CD4-positive, alpha-beta memory T cell (primary cell): ENCODE results near the gene POLR3B. TPM values are rescaled to one million over a fixed set of nuclear protein-coding genes. Genes with fewer than 3 reads are reported as not detected.

ENCODE experiments used
- CTCF ChIA-PET: fragments of 350-600 bp; sonication (Branson Sonifier 250); formaldehyde crosslinking; loops from one replicate; lab custom pipeline; 2021; ENCODE audit warnings: inconsistent platforms; ENCODE audit not compliant: partially characterized antibody; lab: Charles Lee
- POLR2A ChIA-PET: fragments of 350-600 bp; sonication (Branson Sonifier 250); formaldehyde crosslinking; loops from one replicate; lab custom pipeline; 2021; ENCODE audit not compliant: partially characterized antibody; lab: Charles Lee
- DNase-seq, 5 donors: peaks; one replicate each; pipeline versions ENCODE4 v3.0.0 to v3.0.0-alpha.2; 2020 to 2022; ENCODE audit warnings: mixed read lengths in 1 of 5
- H3K27ac ChIP-seq: one replicate; pipeline ENCODE4 v1.7.0; 2013; ENCODE audit warnings: low read depth, low read length
- H3K27me3 ChIP-seq: 2 replicates; pipeline ENCODE4 v1.7.0; 2013; ENCODE audit warnings: mild to moderate bottlenecking, low read length, moderate library complexity; ENCODE audit not compliant: insufficient read depth
- H3K36me3 ChIP-seq: 2 replicates; pipeline ENCODE4 v1.7.0; 2013; ENCODE audit warnings: mild to moderate bottlenecking, low read length, moderate library complexity; ENCODE audit not compliant: insufficient read depth
- H3K4me1 ChIP-seq: 2 replicates; pipeline ENCODE4 v1.7.0; 2013; ENCODE audit warnings: mild to moderate bottlenecking, low read length, moderate library complexity; ENCODE audit not compliant: insufficient read depth
- H3K4me3 ChIP-seq, 2 donors: one replicate each; pipeline ENCODE4 v1.7.0; 2013; ENCODE audit warnings: low read length in 2 of 2, mild to moderate bottlenecking in 1 of 2
- H3K9me3 ChIP-seq, 2 donors: one replicate each; pipeline ENCODE4 v1.7.0; 2013; ENCODE audit warnings: low read length in 2 of 2, control low read depth in 1 of 2; ENCODE audit not compliant: control insufficient read depth in 1 of 2
- H3K27ac Mint-ChIP-seq, 7 donors: one replicate each; pipeline ENCODE4 v1.8.0; 2020 to 2021; ENCODE audit warnings: mixed read lengths in 7 of 7, mild to moderate bottlenecking in 6 of 7, inconsistent platforms in 3 of 7, moderate library complexity in 3 of 7
- H3K27me3 Mint-ChIP-seq, 2 donors: one replicate each; pipeline ENCODE4 v1.8.0; 2020 to 2021; ENCODE audit warnings: mixed read lengths in 2 of 2
- H3K36me3 Mint-ChIP-seq, 2 donors: one replicate each; pipeline ENCODE4 v1.8.0; 2020 to 2021; ENCODE audit warnings: mixed read lengths in 2 of 2, inconsistent platforms in 1 of 2, mild to moderate bottlenecking in 1 of 2
- H3K4me1 Mint-ChIP-seq, 4 donors: one replicate each; pipeline ENCODE4 v1.8.0; 2020 to 2021; ENCODE audit warnings: mixed read lengths in 4 of 4, mild to moderate bottlenecking in 1 of 4
- H3K4me3 Mint-ChIP-seq, 8 donors: one replicate each; pipeline ENCODE4 v1.8.0; 2020 to 2021; ENCODE audit warnings: mixed read lengths in 8 of 8, mild to moderate bottlenecking in 7 of 8, moderate library complexity in 6 of 8, inconsistent platforms in 3 of 8
- H3K9me3 Mint-ChIP-seq, 8 donors: one replicate each; pipeline ENCODE4 v1.8.0; 2020 to 2021; ENCODE audit warnings: mixed read lengths in 8 of 8, mild to moderate bottlenecking in 5 of 8, inconsistent platforms in 3 of 8, moderate library complexity in 1 of 8
- intact Hi-C: fragments of 100-400 bp; cut with micrococcal nuclease; formaldehyde crosslinking; loops from one replicate; pipeline ENCODE4 v1.15.1; 2023
- polyA plus RNA-seq, 2 donors: library from polyadenylated mRNA; unstranded; fragments of 300-500 nt; fragmentation: Illumina TruSeq; gene quantifications; one replicate each; pipeline ENCODE4 v1.2.3, GENCODE V29; 2021
- total RNA-seq, 2 experiments: library from RNA; stranded (reverse); gene quantifications; one replicate each; pipeline ENCODE4 v1.2.3, GENCODE V29; 2021

The POLR3B gene
- total and polyA plus RNA-seq, 4 experiments from 2014 or later = 2.2 to 7.5 (median 6.9) TPM

DNA sequence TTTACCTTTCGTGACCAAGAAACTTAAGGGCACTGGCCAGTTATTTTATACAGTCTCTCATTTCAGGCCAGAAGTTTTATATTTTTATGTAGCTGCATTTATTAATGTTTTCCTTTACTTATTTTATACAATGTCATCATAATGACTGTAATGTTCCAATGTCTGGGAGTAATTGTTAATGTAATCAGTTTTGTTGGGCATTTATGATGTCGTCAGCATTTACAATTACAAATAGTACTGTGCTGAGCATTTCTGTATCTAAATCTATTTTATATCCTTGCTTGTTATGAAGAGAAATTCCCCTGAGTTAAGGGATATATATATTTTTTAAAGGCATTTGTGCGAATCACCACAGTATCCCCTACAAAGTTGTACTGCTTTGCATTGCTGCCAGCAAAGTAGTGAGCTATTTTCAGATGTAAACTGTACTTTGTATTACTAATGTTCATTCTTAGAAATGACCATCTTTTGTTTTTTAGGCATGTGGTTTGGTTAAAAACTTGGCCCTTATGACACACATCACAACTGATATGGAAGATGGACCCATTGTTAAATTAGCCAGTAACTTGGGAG is 74.4 kb downstream of the POLR3B start:
- intact Hi-C loops = no loop called here
- Histone ChIP-seq H3K27me3 (no peaks in the 10 kb centered on the region), H3K9me3 (no peaks in the 10 kb centered on the region), H3K36me3 (peaks cover 5% of the 10 kb centered on the region), H3K4me1 (no peaks in the 10 kb centered on the region), H3K4me3 (no peak overlapping the region), H3K27ac (no peak overlapping the region)
- peaks cover 61 to 65% of the 10 kb centered on the region in 2 donors for H3K36me3 Mint-ChIP-seq
- H3K27ac Mint-ChIP-seq = no peak overlapping the region
- no peaks in the 10 kb centered on the region for H3K9me3 Mint-ChIP-seq
- CTCF ChIA-PET = no interaction called here
- H3K4me3 Mint-ChIP-seq = no peak overlapping the region
- POLR2A ChIA-PET = no interaction called here
- no peaks in the 10 kb centered on the region for H3K27me3 Mint-ChIP-seq
- no peaks in the 10 kb centered on the region for H3K4me1 Mint-ChIP-seq
- no peak for DNase-seq

DNA sequence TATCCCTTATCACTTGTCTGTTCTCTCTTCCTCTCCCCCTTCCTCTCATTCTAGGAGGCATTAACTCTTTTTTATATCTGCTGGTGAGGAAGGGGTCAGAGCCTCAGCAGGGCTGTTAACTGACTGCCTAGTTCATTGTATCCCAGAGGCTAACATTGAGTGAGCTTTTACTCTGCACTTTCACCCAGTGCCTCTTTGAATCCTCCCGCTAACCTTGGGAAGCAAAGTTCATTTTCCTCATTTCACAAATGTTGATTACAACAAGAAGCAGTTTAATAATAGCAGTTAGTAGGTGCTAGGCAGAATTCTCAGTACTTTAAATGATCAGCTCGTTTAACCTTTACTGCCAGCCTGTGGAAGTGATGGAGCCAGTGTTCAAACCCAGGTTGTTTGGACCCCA is 75.5 kb downstream of the POLR3B start:
- Histone ChIP-seq H3K36me3 (peaks cover 16% of the 10 kb centered on the region), H3K9me3 (no peaks in the 10 kb centered on the region), H3K4me1 (no peaks in the 10 kb centered on the region), H3K27me3 (no peaks in the 10 kb centered on the region), H3K27ac (no peak overlapping the region), H3K4me3 (no peak overlapping the region)
- peaks cover 66 to 70% of the 10 kb centered on the region in 2 donors for H3K36me3 Mint-ChIP-seq
- no peaks in the 10 kb centered on the region for H3K4me1 Mint-ChIP-seq
- no peaks in the 10 kb centered on the region for H3K27me3 Mint-ChIP-seq
- CTCF ChIA-PET = no interaction called here
- no peak overlapping the region for H3K4me3 Mint-ChIP-seq
- no peak for DNase-seq
- H3K9me3 Mint-ChIP-seq = no peaks in the 10 kb centered on the region
- POLR2A ChIA-PET = no interaction called here
- intact Hi-C loops = no loop called here
- no peak overlapping the region for H3K27ac Mint-ChIP-seq

DNA sequence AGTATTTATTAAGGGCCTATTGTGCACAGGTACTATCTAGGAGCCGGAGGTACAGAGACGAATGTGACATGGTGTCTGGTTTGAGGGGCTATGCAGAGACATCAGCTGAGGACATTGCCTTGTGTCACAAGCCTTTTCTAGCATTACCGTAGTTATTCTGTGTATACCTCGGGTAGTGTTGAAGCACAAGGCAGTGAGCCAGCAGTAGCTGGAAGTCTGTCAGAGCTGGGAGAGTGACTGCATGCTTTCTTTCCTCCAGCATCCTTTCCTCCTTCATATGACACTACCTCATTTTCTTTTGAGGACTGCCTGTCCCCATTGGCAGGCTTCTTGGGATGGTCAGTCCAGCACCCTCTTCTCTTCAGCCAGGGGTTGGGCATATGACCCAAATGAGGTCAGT is 77.0 kb downstream of the POLR3B start:
- H3K9me3 Mint-ChIP-seq = no peaks in the 10 kb centered on the region
- Histone ChIP-seq H3K9me3 (no peaks in the 10 kb centered on the region), H3K36me3 (peaks cover 16% of the 10 kb centered on the region), H3K4me3 (no peak overlapping the region), H3K4me1 (no peaks in the 10 kb centered on the region), H3K27me3 (no peaks in the 10 kb centered on the region), H3K27ac (no peak overlapping the region)
- no peak for DNase-seq
- CTCF ChIA-PET = interaction anchor here (0.7 kb wide), 1 partner anchor 407 kb away, joined by 3 read pairs; no protein-coding TSS in a partner anchor
- POLR2A ChIA-PET = no interaction called here
- no peak overlapping the region for H3K4me3 Mint-ChIP-seq
- H3K27ac Mint-ChIP-seq = peak overlapping the region in 1 of 7 donors; percentile 3
- intact Hi-C loops = no loop called here
- H3K4me1 Mint-ChIP-seq = no peaks in the 10 kb centered on the region
- H3K27me3 Mint-ChIP-seq = no peaks in the 10 kb centered on the region
- H3K36me3 Mint-ChIP-seq = peaks cover 64 to 67% of the 10 kb centered on the region in 2 donors

DNA sequence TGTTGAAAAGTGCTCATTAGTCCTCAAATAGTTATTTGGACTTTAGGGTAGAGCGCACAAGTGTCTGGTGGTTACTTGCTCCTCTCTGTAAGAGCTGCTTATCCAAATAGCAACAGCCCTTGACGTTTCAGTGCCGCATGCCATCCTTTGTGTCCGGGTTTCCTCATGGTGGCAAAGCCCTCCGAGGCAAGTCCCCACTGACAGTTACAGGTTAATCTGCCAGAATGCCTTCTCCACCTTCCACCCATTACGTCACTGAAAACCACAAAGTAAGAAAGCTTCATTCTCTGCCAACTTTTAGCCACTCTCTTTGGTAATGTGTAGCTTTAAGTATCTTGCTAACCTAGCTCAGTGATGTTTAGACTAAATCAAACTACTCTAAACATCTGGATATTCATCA is 78.6 kb downstream of the POLR3B start:
- H3K36me3 Mint-ChIP-seq = peaks cover 64 to 67% of the 10 kb centered on the region in 2 donors
- H3K27me3 Mint-ChIP-seq = no peaks in the 10 kb centered on the region
- no peak overlapping the region for H3K27ac ChIP-seq
- H3K4me1 ChIP-seq = no peaks in the 10 kb centered on the region
- H3K4me3 ChIP-seq = no peak overlapping the region
- H3K4me3 Mint-ChIP-seq = no peak overlapping the region
- peak overlapping the region in 1 of 7 donors; percentile 31 for H3K27ac Mint-ChIP-seq
- H3K4me1 Mint-ChIP-seq = no peaks in the 10 kb centered on the region
- no peaks in the 10 kb centered on the region for H3K9me3 Mint-ChIP-seq
- H3K9me3 ChIP-seq = no peaks in the 10 kb centered on the region
- ChIA-PET CTCF (interaction anchor here (1.4 kb wide), 1 partner anchor 10 kb away, joined by 3 read pairs; no protein-coding TSS in a partner anchor), POLR2A (no interaction called here)
- no peak for DNase-seq
- no peaks in the 10 kb centered on the region for H3K27me3 ChIP-seq
- peaks cover 16% of the 10 kb centered on the region for H3K36me3 ChIP-seq
- intact Hi-C loops = no loop called here

DNA sequence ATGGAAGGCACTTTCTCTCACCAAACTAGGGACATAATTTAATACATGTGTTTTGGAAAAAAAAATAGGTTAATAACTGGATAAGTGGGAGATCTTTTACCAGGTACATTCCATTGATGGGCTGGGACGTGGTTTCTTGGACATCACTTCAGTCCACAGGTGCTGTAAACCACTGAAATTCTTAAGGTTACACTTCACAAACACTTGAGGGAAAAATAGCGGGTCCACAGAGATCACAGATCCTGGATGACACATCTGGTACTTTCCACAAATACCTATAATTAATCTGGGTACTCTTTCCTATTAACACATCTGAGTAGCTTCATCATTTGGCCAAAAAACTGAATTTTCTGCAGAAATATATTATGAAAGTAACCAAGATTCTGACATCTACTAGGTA is 85.0 kb downstream of the POLR3B start:
- Histone ChIP-seq H3K27ac (no peak overlapping the region), H3K36me3 (peaks cover 4% of the 10 kb centered on the region), H3K4me1 (no peaks in the 10 kb centered on the region), H3K27me3 (no peaks in the 10 kb centered on the region), H3K9me3 (no peaks in the 10 kb centered on the region), H3K4me3 (no peak overlapping the region)
- H3K4me1 Mint-ChIP-seq = no peaks in the 10 kb centered on the region
- intact Hi-C loops = no loop called here
- peaks cover 36 to 39% of the 10 kb centered on the region in 2 donors for H3K36me3 Mint-ChIP-seq
- ChIA-PET POLR2A (no interaction called here), CTCF (no interaction called here)
- DNase-seq = no peak
- no peaks in the 10 kb centered on the region for H3K9me3 Mint-ChIP-seq
- H3K4me3 Mint-ChIP-seq = no peak overlapping the region
- H3K27me3 Mint-ChIP-seq = no peaks in the 10 kb centered on the region
- H3K27ac Mint-ChIP-seq = no peak overlapping the region

DNA sequence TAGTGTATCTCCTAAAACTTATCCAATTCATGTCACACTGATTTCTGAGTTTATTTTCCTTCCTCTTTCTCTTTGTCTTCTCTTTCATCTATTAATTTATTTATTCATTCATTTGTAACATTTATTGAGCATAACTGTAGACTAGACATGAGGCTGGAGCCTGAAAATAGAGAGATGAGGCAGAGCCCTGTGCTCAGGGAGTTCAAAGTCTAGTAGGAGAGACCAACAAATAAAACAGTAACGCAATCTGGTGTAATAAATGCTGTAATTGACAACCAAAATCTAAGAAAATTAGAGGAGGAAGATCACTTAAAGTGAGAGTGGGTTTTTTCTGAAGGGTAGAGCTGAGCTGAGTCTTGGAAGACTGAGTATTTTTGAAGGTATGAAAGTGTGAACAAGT is 87.5 kb downstream of the POLR3B start:
- intact Hi-C loops = no loop called here

DNA sequence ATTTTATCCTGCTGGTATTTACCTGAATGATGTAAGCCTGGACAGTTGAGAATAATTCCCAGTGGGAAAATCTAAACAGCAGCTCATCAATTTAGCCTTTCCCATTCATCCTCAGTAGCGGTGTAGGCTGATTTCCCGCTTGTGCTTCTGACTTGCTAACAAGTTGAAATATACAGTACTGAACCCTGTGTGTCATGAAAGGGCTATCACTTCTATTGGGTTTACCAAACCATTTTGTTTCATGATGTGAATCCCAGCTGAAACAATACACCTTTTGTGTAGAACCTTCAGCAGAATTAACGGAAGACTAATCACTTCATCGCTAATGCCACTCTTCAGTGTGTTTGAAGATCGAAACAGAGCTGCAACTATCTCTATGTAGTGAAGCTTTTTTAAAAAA is 88.4 kb downstream of the POLR3B start:
- Mint-ChIP-seq H3K27me3 (no peaks in the 10 kb centered on the region), H3K9me3 (no peaks in the 10 kb centered on the region), H3K4me3 (no peak overlapping the region), H3K4me1 (no peaks in the 10 kb centered on the region), H3K27ac (no peak overlapping the region), H3K36me3 (peaks cover 25 to 33% of the 10 kb centered on the region in 2 donors)
- no peaks in the 10 kb centered on the region for H3K4me1 ChIP-seq
- intact Hi-C loops = no loop called here
- no peaks in the 10 kb centered on the region for H3K36me3 ChIP-seq
- H3K9me3 ChIP-seq = no peaks in the 10 kb centered on the region
- CTCF ChIA-PET = interaction anchor here (0.7 to 1.0 kb wide), 2 partner anchors 10 to 1154 kb away, joined by 3 read pairs; no protein-coding TSS in a partner anchor
- POLR2A ChIA-PET = no interaction called here
- no peaks in the 10 kb centered on the region for H3K27me3 ChIP-seq
- H3K27ac ChIP-seq = no peak overlapping the region
- no peak overlapping the region for H3K4me3 ChIP-seq
- no peak for DNase-seq

More for the DNA sequence above, 87.5 kb downstream of the POLR3B start:
- no peaks in the 10 kb centered on the region for H3K27me3 Mint-ChIP-seq
- DNase-seq = no peak
- H3K27ac Mint-ChIP-seq = peak overlapping the region in 1 of 7 donors; percentile 8
- no peak overlapping the region for H3K4me3 Mint-ChIP-seq
- no peaks in the 10 kb centered on the region for H3K9me3 ChIP-seq
- ChIA-PET CTCF (interaction anchor here (1.0 kb wide), 1 partner anchor 9 kb away, joined by 3 read pairs; no protein-coding TSS in a partner anchor), POLR2A (no interaction called here)
- no peak overlapping the region for H3K27ac ChIP-seq
- no peaks in the 10 kb centered on the region for H3K4me1 ChIP-seq
- no peaks in the 10 kb centered on the region for H3K36me3 ChIP-seq
- H3K4me3 ChIP-seq = no peak overlapping the region
- H3K27me3 ChIP-seq = no peaks in the 10 kb centered on the region
- H3K36me3 Mint-ChIP-seq = peaks cover 33 to 40% of the 10 kb centered on the region in 2 donors
- no peaks in the 10 kb centered on the region for H3K9me3 Mint-ChIP-seq
- H3K4me1 Mint-ChIP-seq = no peaks in the 10 kb centered on the region
